HepG2 (cell line): Measurements from ENCODE around the gene GRIN2C. TPM values are rescaled to one million over a fixed set of nuclear protein-coding genes. Genes with fewer than 3 reads are reported as not detected.

Source experiments
- CBX1 ChIP-seq: IDR thresholded peaks from one replicate; pipeline ENCODE4 v1.6.1; 2016; ENCODE audit warnings: antibody characterized with exemption, low read depth
- CREM ChIP-seq, 2 experiments: sonication (generic) in 1 of 2; formaldehyde crosslinking in 1 of 2; IDR thresholded peaks; 2 replicates each; pipeline versions ENCODE4 v1.4.0 to v1.6.1; 2016 to 2020; ENCODE audit warnings: antibody characterized with exemption in 1 of 2, mild to moderate bottlenecking in 1 of 2, missing genetic modification reagents in 1 of 2
- FIP1L1 ChIP-seq: fragments of 200-400 bp; formaldehyde crosslinking; IDR thresholded peaks from 2 replicates; pipeline ENCODE4 v1.6.1; 2018; ENCODE audit warnings: low read depth, mild to moderate bottlenecking, low read length, moderate library complexity, borderline replicate concordance; ENCODE audit not compliant: insufficient read depth
- HMG20B ChIP-seq: conservative IDR thresholded peaks from 2 replicates; pipeline ENCODE4 v1.6.1; 2016; ENCODE audit warnings: missing genetic modification reagents, missing compliant biosample characterization
- HNRNPH1 ChIP-seq: fragments of 200-400 bp; formaldehyde crosslinking; optimal IDR thresholded peaks from 2 replicates; pipeline ENCODE3; 2017; ENCODE audit warnings: mild to moderate bottlenecking, low read depth, low read length
- IRF1 ChIP-seq: sonication (generic); formaldehyde crosslinking; IDR thresholded peaks from 2 replicates; pipeline ENCODE4 v1.4.0; 2020; ENCODE audit warnings: low read depth, mild to moderate bottlenecking, missing genetic modification reagents
- ISX ChIP-seq: sonication (generic); formaldehyde crosslinking; conservative IDR thresholded peaks from 2 replicates; pipeline ENCODE4 v1.5.0; 2020; ENCODE audit warnings: missing genetic modification reagents
- KDM2A ChIP-seq: sonication (generic); formaldehyde crosslinking; IDR thresholded peaks from 2 replicates; pipeline ENCODE4 v1.4.0; 2020; ENCODE audit warnings: low read depth, missing genetic modification reagents, borderline replicate concordance
- KLF13 ChIP-seq: sonication (generic); formaldehyde crosslinking; IDR thresholded peaks from 2 replicates; pipeline ENCODE4 v1.4.0; 2020; ENCODE audit warnings: mild to moderate bottlenecking, missing genetic modification reagents
- MED13 ChIP-seq: sonication (generic); formaldehyde crosslinking; IDR thresholded peaks from 2 replicates; pipeline ENCODE4 v1.5.0; 2020; ENCODE audit warnings: missing genetic modification reagents
- POLR2A ChIP-seq, 2 experiments: IDR thresholded peaks; 2 replicates each; pipeline ENCODE4 v1.6.1; 2011; ENCODE audit warnings: low read depth in 2 of 2, low read length in 2 of 2, mild to moderate bottlenecking in 1 of 2, moderate library complexity in 1 of 2; ENCODE audit not compliant: insufficient read depth in 1 of 2
- TEAD3 ChIP-seq: optimal IDR thresholded peaks from 2 replicates; pipeline ENCODE3; 2016; ENCODE audit warnings: borderline replicate concordance
- TFDP1 ChIP-seq: IDR thresholded peaks from 2 replicates; pipeline ENCODE4 v1.6.1; 2016; ENCODE audit warnings: missing compliant biosample characterization, missing genetic modification reagents, borderline replicate concordance
- ZEB1 ChIP-seq: IDR thresholded peaks from 2 replicates; pipeline ENCODE4 v1.6.1; 2012; ENCODE audit warnings: mild to moderate bottlenecking, low read depth, inconsistent platforms; ENCODE audit not compliant: insufficient replicate concordance
- ZNF260 ChIP-seq: sonication (generic); formaldehyde crosslinking; IDR thresholded peaks from 2 replicates; pipeline ENCODE4 v1.4.0; 2020; ENCODE audit warnings: missing genetic modification reagents, low read depth, mild to moderate bottlenecking, borderline replicate concordance
- ZNF264 ChIP-seq: sonication (generic); formaldehyde crosslinking; IDR thresholded peaks from 2 replicates; pipeline ENCODE4 v1.4.0; 2020; ENCODE audit warnings: missing genetic modification reagents
- ZNF460 ChIP-seq: sonication (generic); formaldehyde crosslinking; IDR thresholded peaks from 2 replicates; pipeline ENCODE4 v1.5.1; 2020; ENCODE audit warnings: missing genetic modification reagents, mild to moderate bottlenecking, borderline replicate concordance
- ZNF704 ChIP-seq: sonication (generic); formaldehyde crosslinking; IDR thresholded peaks from 2 replicates; pipeline ENCODE4 v1.8.1; 2023; ENCODE audit warnings: mild to moderate bottlenecking, inconsistent platforms, moderate library complexity, missing genetic modification reagents, borderline replicate concordance
- ZNF83 ChIP-seq: sonication (generic); formaldehyde crosslinking; IDR thresholded peaks from 2 replicates; pipeline ENCODE4 v1.4.0; 2020; ENCODE audit warnings: missing genetic modification reagents, mild to moderate bottlenecking, borderline replicate concordance
- ZSCAN21 ChIP-seq: sonication (generic); formaldehyde crosslinking; IDR thresholded peaks from 2 replicates; pipeline ENCODE4 v1.8.0; 2022; ENCODE audit warnings: mild to moderate bottlenecking, missing genetic modification reagents, moderate library complexity, borderline replicate concordance
- polyA plus RNA-seq, 8 experiments: library from polyadenylated mRNA; depleted of rRNA in 3 of 8; stranded (reverse) in 7 of 8; unstranded in 1 of 8; fragments of >200 nt; fragmentation: Illumina TruSeq in 4 of 8; extraction: Trizol in 4 of 8; gene quantifications; 2 replicates each; pipeline versions ENCODE4 v1.2.1 to v1.2.3, GENCODE V29; 2011 to 2016; ENCODE audit warnings: low read depth in 4 of 8, missing spikeins in 1 of 8, mixed read lengths in 1 of 8; ENCODE audit not compliant: insufficient read depth in 1 of 8
- total RNA-seq, 5 experiments: library from RNA; depleted of rRNA; stranded (reverse); fragments of >200 nt; fragmentation: Illumina TruSeq; extraction: Trizol; gene quantifications; 2 replicates each; pipeline ENCODE4 v1.2.3, GENCODE V29; 2016; ENCODE audit warnings: low read depth in 1 of 5
- TF ChIP-seq, protein P1 (sequence below): sonication (generic); formaldehyde crosslinking; IDR thresholded peaks from 2 replicates; pipeline ENCODE4 v1.4.0; 2020; ENCODE audit warnings: mild to moderate bottlenecking, missing genetic modification reagents, borderline replicate concordance
- TF ChIP-seq, protein P2 (sequence below): IDR thresholded peaks from 2 replicates; pipeline ENCODE4 v1.6.1; 2016; ENCODE audit warnings: mild to moderate bottlenecking
- TF ChIP-seq, protein P3 (sequence below): sonication (generic); formaldehyde crosslinking; IDR thresholded peaks from 2 replicates; pipeline ENCODE4 v1.4.0; 2020; ENCODE audit warnings: missing genetic modification reagents; ENCODE audit errors: not compliant biosample characterization

The GRIN2C gene
- total and polyA plus RNA-seq, 2 of the 13 experiments (the other 11 are each of a cell fraction or from before 2014, with no cell fraction given): 0.03 to 0.11 TPM

DNA sequence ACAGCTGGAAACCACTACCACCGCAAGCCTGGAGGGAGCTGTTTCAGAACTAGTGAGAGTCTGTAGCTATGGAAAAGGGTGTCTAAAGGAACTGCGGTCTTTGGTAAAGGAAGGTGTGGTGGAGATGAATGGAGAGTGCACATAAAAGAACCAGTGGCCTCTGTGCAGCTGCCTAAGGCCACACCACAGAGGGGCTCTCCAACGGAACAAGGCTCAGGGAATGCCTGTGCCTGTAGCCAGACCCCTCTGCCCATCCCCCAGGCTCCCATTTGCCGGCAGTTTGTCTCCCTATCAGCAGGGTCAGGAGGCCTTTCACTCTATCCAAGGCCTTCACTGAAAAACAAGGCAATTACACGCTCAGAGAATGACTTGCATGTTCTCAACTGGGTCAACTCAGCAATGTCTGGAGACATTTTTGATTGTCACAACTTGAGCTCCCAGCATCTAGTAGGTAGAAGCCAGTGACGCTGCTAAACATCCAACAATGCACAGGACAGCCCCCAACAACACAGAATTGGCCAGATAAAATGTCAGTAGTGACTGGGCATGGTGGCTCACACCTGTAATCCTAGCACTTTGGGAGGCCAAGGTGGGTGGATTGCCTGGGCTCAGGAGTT lies 16.4 kb upstream of the GRIN2C start (continued):
- no peak for TF ChIP-seq TFDP1 (CRISPR knock-in tag)
- no peak for TF ChIP-seq ISX (CRISPR knock-in tag)
- TF ChIP-seq, protein P1, sequence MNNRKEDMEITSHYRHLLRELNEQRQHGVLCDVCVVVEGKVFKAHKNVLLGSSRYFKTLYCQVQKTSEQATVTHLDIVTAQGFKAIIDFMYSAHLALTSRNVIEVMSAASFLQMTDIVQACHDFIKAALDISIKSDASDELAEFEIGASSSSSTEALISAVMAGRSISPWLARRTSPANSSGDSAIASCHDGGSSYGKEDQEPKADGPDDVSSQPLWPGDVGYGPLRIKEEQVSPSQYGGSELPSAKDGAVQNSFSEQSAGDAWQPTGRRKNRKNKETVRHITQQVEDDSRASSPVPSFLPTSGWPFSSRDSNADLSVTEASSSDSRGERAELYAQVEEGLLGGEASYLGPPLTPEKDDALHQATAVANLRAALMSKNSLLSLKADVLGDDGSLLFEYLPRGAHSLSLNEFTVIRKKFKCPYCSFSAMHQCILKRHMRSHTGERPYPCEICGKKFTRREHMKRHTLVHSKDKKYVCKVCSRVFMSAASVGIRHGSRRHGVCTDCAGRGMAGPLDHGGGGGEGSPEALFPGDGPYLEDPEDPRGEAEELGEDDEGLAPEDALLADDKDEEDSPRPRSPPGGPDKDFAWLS (CRISPR knock-in tag): no peak
- TF ChIP-seq TEAD3: peak; percentile 12
- TF ChIP-seq ZNF460 (CRISPR knock-in tag): peak; percentile 58; the same call in 1 of the 2 replicates
- no peak for TF ChIP-seq HNRNPH1
- TF ChIP-seq FIP1L1: no peak
- no peak for TF ChIP-seq CREM (IDR thresholded peaks at IDR 0.05)
- TF ChIP-seq CREM (CRISPR knock-in tag; IDR thresholded peaks at IDR 0.05): no peak
- TF ChIP-seq HMG20B: 0 out of 2 replicates have a peak, but pooled peaks have one; percentile 25
- TF ChIP-seq, protein P2, sequence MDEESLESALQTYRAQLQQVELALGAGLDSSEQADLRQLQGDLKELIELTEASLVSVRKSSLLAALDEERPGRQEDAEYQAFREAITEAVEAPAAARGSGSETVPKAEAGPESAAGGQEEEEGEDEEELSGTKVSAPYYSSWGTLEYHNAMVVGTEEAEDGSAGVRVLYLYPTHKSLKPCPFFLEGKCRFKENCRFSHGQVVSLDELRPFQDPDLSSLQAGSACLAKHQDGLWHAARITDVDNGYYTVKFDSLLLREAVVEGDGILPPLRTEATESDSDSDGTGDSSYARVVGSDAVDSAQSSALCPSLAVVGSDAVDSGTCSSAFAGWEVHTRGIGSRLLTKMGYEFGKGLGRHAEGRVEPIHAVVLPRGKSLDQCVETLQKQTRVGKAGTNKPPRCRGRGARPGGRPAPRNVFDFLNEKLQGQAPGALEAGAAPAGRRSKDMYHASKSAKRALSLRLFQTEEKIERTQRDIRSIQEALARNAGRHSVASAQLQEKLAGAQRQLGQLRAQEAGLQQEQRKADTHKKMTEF: no peak
- no peak for TF ChIP-seq ZSCAN21
- peak; percentile 27; the same call in 1 of the 2 replicates for TF ChIP-seq KDM2A
- no peak for TF ChIP-seq ZNF83 (CRISPR knock-in tag)
- TF ChIP-seq CBX1: no peak
- no peak for TF ChIP-seq IRF1 (CRISPR knock-in tag)
- no peak for TF ChIP-seq ZNF704 (CRISPR knock-in tag)
- TF ChIP-seq POLR2A (IDR thresholded peaks at IDR 0.05; ENCODE audit: insufficient read depth in 1 of 2, low read depth in 2 of 2, low read length in 2 of 2): no peak
- TF ChIP-seq ZNF264: no peak
- no peak for TF ChIP-seq KLF13 (CRISPR knock-in tag)
- no peak for TF ChIP-seq ZNF260 (CRISPR knock-in tag)
- no peak for TF ChIP-seq ZEB1
- no peak for TF ChIP-seq MED13 (CRISPR knock-in tag)
- TF ChIP-seq, protein P3, sequence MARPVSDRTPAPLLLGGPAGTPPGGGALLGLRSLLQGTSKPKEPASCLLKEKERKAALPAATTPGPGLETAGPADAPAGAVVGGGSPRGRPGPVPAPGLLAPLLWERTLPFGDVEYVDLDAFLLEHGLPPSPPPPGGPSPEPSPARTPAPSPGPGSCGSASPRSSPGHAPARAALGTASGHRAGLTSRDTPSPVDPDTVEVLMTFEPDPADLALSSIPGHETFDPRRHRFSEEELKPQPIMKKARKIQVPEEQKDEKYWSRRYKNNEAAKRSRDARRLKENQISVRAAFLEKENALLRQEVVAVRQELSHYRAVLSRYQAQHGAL (CRISPR knock-in tag): no peak
